GM10248 (cell line): ENCODE results near the gene SMPD3.

Experiments used
- CTCF ChIA-PET: fragments of 300-600 bp; sonication (Branson Sonifier 250); formaldehyde crosslinking; extraction: SDS; loops from one replicate; lab custom pipeline; 2021; ENCODE audit warnings: antibody characterized with exemption; lab: Yijun Ruan, JAX
- POLR2A ChIA-PET: fragments of 350-650 bp; sonication (Branson Sonifier 250); formaldehyde crosslinking; extraction: SDS; loops from one replicate; lab custom pipeline; 2020; ENCODE audit warnings: antibody characterized with exemption; lab: Yijun Ruan, JAX
- DNase-seq: peaks from one replicate; pipeline ENCODE4 v3.0.0; 2012; ENCODE audit errors: extremely low spot score
- TF ChIP-seq, protein P1 (sequence below): IDR thresholded peaks from 2 replicates; pipeline ENCODE4 v1.5.1; 2012; ENCODE audit warnings: mild to moderate bottlenecking, low read depth; ENCODE audit errors: extremely low read depth, missing control alignments, control extremely low read depth

Gene SMPD3

DNA sequence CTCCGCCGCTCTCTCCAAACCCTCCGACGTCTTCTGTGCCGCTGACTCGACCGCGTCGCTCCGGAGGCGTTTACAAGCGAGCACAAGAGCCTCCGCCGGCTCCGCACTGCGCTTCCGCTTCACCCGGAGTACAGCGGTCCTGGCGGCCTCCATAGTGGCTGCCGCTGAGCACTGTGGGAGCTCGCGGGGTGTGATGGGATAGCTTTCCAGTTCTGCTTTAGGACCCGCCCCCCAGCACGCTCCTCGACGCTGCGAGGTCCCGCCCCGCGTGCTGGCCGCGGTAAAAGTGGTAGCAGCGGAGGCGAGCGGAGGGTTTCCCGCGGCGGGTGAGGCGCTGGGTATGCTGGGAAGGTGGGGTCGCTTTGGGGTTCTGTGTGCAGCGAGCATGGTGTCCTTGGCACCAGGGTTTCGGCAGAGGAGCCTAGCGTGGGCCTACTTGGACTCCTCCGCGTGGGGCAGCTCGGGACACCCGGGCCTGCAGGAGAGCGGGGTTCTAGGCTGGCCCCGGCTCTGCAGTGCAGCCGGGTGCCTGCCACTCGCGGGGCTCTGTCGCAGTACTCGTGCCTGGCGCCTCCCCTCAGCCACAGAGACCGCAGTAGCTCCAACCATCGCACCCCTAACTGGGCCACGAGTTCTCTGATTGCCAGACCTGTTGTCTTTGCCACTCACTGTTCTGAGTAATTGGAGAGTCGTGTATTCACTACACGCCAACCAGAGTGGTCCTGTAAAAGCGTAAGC, 137.4 kb downstream of the SMPD3 start, which contains the start of the genes PRMT7 and SLC7A6OS:
Gene PRMT7 (plus strand): TSS at position 246 of the 738 bp plus-strand sequence. CDS start 4,961 bp downstream, outside the sequence.
Gene SLC7A6OS (minus strand): TSS at position 173 of the 738 bp plus-strand sequence. CDS start 20 bp downstream, at position 153.
- POLR2A ChIA-PET = interaction anchor here (0.6 to 1.5 kb wide), 13 partner anchors 10 to 445 kb away, joined by 3 to 7 read pairs (median 4); partner anchors contain the start of gene SLC7A6
- peak; percentile 98 for DNase-seq
- CTCF ChIA-PET = interaction anchor here (0.6 to 2.4 kb wide), 14 partner anchors 9 to 71 kb away, joined by 3 to 41 read pairs (median 4); partner anchors contain the start of genes PLA2G15 and SLC7A6
- TF ChIP-seq, protein P1, sequence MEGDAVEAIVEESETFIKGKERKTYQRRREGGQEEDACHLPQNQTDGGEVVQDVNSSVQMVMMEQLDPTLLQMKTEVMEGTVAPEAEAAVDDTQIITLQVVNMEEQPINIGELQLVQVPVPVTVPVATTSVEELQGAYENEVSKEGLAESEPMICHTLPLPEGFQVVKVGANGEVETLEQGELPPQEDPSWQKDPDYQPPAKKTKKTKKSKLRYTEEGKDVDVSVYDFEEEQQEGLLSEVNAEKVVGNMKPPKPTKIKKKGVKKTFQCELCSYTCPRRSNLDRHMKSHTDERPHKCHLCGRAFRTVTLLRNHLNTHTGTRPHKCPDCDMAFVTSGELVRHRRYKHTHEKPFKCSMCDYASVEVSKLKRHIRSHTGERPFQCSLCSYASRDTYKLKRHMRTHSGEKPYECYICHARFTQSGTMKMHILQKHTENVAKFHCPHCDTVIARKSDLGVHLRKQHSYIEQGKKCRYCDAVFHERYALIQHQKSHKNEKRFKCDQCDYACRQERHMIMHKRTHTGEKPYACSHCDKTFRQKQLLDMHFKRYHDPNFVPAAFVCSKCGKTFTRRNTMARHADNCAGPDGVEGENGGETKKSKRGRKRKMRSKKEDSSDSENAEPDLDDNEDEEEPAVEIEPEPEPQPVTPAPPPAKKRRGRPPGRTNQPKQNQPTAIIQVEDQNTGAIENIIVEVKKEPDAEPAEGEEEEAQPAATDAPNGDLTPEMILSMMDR = no peak

DNA sequence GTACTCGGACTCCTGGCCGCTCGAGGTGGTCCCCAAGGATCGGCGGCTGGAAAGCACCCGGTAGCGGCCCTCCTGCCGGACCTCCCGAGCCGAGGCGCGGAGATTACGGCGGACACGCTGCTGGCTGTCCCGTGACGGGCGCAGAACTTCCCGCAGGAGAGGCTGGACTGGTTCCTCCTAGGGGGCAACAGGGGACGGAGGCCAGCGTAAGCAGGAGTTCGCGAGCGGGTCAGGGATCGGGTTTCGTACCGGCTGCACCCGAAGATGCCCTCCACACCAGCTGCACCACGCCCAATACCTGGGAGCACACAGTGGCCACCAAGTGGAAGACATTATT, 137.9 kb downstream of the SMPD3 start:
- no peak for DNase-seq
- POLR2A ChIA-PET = interaction anchor here (0.6 to 1.5 kb wide), 12 partner anchors 10 to 226 kb away, joined by 3 to 7 read pairs (median 4); partner anchors contain the start of gene SLC7A6
- TF ChIP-seq, protein P1 = no peak
- CTCF ChIA-PET = interaction anchor here (0.6 to 2.4 kb wide), 13 partner anchors 9 to 70 kb away, joined by 3 to 41 read pairs (median 5); partner anchors contain the start of genes PLA2G15 and SLC7A6

DNA sequence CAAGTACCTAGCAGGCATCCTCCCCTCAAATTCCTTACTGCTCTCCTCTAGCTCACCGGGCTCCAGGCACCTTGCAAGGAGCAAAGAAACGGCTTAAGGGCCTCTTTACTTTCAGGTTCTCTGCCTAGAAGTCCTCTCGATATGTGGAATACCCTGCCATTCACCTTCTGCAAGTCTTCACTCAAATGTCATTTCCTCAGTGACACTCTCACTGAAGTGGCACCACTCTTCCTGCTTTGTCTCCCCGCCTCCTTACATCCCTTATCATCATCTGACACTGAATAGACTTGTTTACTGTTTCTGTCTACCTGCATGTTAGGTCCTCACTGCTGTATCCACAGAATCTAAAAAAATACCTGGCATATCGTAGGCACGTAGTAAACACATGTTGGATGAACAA, 138.5 kb downstream of the SMPD3 start:
- TF ChIP-seq, protein P1 = no peak
- DNase-seq = no peak
- ChIA-PET CTCF (interaction anchor here (1.0 kb wide), 1 partner anchor 46 kb away, joined by 3 read pairs; the partner anchor contains the start of gene SLC7A6), POLR2A (no interaction called here)
